Type B pancreatic cell (in vitro differentiated cells): ENCODE results near the gene PRSS56. TPM values are rescaled to one million over a fixed set of nuclear protein-coding genes. Genes with fewer than 3 reads are reported as not detected.

Experiments
- DNase-seq: peaks from one replicate; pipeline ENCODE4 v3.0.0; 2021; ENCODE audit warnings: mixed read lengths; ENCODE audit not compliant: unreplicated experiment; ENCODE audit errors: extremely low spot score
- H3K27ac Mint-ChIP-seq: 2 replicates; pipeline ENCODE4 v1.8.0; 2021; ENCODE audit warnings: mild to moderate bottlenecking, mixed read lengths
- H3K27me3 Mint-ChIP-seq: 2 replicates; pipeline ENCODE4 v1.8.0; 2021; ENCODE audit warnings: mixed read lengths
- H3K36me3 Mint-ChIP-seq: 2 replicates; pipeline ENCODE4 v1.8.0; 2021; ENCODE audit warnings: mixed read lengths
- H3K4me1 Mint-ChIP-seq: one replicate; pipeline ENCODE4 v1.8.0; 2021; ENCODE audit warnings: mixed read lengths; ENCODE audit not compliant: unreplicated experiment
- H3K4me3 Mint-ChIP-seq: 2 replicates; pipeline ENCODE4 v1.8.0; 2021; ENCODE audit warnings: mild to moderate bottlenecking, mixed read lengths
- H3K9me3 Mint-ChIP-seq: 2 replicates; pipeline ENCODE4 v1.8.0; 2021; ENCODE audit warnings: mixed read lengths
- CTCF ChIP-seq: fragments of 200-600 bp; sonication (generic); conservative IDR thresholded peaks from 2 replicates; pipeline ENCODE4 v1.5.0; 2021; ENCODE audit warnings: antibody characterized with exemption, mild to moderate bottlenecking
- total RNA-seq: library from RNA; stranded (reverse); gene quantifications from 2 replicates; pipeline ENCODE4 v1.2.1, GENCODE V29; 2021; ENCODE audit warnings: low replicate concordance

PRSS56 gene
- total RNA-seq, 1 donor from 2014 or later = 0.34 TPM

GRCh38 chr2:232573771-232574435 is 53.7 kb downstream of the PRSS56 start:
- Mint-ChIP-seq H3K27ac (no peak overlapping the region), H3K27me3 (no peaks in the 10 kb centered on the region), H3K9me3 (no peaks in the 10 kb centered on the region), H3K4me1 (no peaks in the 10 kb centered on the region), H3K4me3 (no peak overlapping the region), H3K36me3 (peaks cover 26% of the 10 kb centered on the region)
- no peak for TF ChIP-seq CTCF
- DNase-seq = no peak

- Mint-ChIP-seq H3K9me3 (no peaks in the 10 kb centered on the region), H3K27ac (no peak overlapping the region), H3K4me3 (no peak overlapping the region), H3K4me1 (no peaks in the 10 kb centered on the region), H3K27me3 (no peaks in the 10 kb centered on the region), H3K36me3 (peaks cover 21% of the 10 kb centered on the region)
- no peak for TF ChIP-seq CTCF
- DNase-seq = no peak
Measured at GRCh38 chr2:232574674-232575403, 54.7 kb downstream of the PRSS56 start.

Other genes starting within 250 kb of the PRSS56 start
- gene ALPP, start 141.6 kb upstream of the PRSS56 start, total RNA-seq = 0.27 and 1.5 TPM in 2 replicates
- 0.14 and 0.88 TPM in 2 replicates for gene ALPG, start 113.5 kb upstream of the PRSS56 start, total RNA-seq
- 1.5 and 6.5 TPM in 2 replicates for gene ALPI, start 64.2 kb upstream of the PRSS56 start, total RNA-seq
- gene ECEL1, start 32.6 kb upstream of the PRSS56 start, total RNA-seq = 7.8 and 9.6 TPM in 2 replicates
- gene CHRND, start 5.8 kb downstream of the PRSS56 start, total RNA-seq = 0.60 TPM in 1 of 2 replicates, not detected in the other
- gene CHRNG, start 19.3 kb downstream of the PRSS56 start, total RNA-seq = 0.50 and 0.87 TPM in 2 replicates
- 7.2 and 10.8 TPM in 2 replicates for gene TIGD1, start 30.2 kb downstream of the PRSS56 start, total RNA-seq
- gene EIF4E2, start 30.3 kb downstream of the PRSS56 start, total RNA-seq = 77.1 and 83.1 TPM in 2 replicates
- gene EFHD1, start 113.2 kb downstream of the PRSS56 start, total RNA-seq = 2.5 and 6.0 TPM in 2 replicates
- gene GIGYF2, start 176.9 kb downstream of the PRSS56 start, total RNA-seq = 60.7 and 65.7 TPM in 2 replicates